ENCODE results near the gene TNRC6C.

TNRC6C gene

GRCh38 chr17:78143214-78144146, 185.0 kb downstream of the TNRC6C start:
- DNase-seq = no peak

GRCh38 chr17:78144147-78144719, 185.7 kb downstream of the TNRC6C start:
- peak; percentile 96 to 97 for DNase-seq

- DNase-seq = no peak
These were observed 186.5 kb downstream of the TNRC6C start for GRCh38 chr17:78144736-78145641.

- no peak for DNase-seq
These were observed 188.0 kb downstream of the TNRC6C start for GRCh38 chr17:78146471-78146869.

- no peak for DNase-seq
These were observed 188.4 kb downstream of the TNRC6C start for GRCh38 chr17:78146881-78147280.

- DNase-seq = peak in 1 of 2 experiments; percentile 19
These were observed 189.0 kb downstream of the TNRC6C start for GRCh38 chr17:78147315-78147998.

GRCh38 chr17:78148286-78149016, 189.9 kb downstream of the TNRC6C start:
- no peak for DNase-seq

GRCh38 chr17:78151514-78152008, 193.1 kb downstream of the TNRC6C start:
- no peak for DNase-seq

GRCh38 chr17:78154903-78155811, 196.7 kb downstream of the TNRC6C start:
- DNase-seq = peak; percentile 73 to 85
